ENCODE measurements around the gene SH2D3A. TPM values are rescaled to one million over a fixed set of nuclear protein-coding genes. Genes with fewer than 3 reads are reported as not detected.
"Not testable (repeated sequence)": the region's sequence is repeated elsewhere in the genome, so short reads cannot be mapped to it uniquely, and the experiment has no call there.

Gene SH2D3A
- polyA plus RNA-seq (ENCODE audit: insufficient read length) = 1.2 TPM

DNA sequence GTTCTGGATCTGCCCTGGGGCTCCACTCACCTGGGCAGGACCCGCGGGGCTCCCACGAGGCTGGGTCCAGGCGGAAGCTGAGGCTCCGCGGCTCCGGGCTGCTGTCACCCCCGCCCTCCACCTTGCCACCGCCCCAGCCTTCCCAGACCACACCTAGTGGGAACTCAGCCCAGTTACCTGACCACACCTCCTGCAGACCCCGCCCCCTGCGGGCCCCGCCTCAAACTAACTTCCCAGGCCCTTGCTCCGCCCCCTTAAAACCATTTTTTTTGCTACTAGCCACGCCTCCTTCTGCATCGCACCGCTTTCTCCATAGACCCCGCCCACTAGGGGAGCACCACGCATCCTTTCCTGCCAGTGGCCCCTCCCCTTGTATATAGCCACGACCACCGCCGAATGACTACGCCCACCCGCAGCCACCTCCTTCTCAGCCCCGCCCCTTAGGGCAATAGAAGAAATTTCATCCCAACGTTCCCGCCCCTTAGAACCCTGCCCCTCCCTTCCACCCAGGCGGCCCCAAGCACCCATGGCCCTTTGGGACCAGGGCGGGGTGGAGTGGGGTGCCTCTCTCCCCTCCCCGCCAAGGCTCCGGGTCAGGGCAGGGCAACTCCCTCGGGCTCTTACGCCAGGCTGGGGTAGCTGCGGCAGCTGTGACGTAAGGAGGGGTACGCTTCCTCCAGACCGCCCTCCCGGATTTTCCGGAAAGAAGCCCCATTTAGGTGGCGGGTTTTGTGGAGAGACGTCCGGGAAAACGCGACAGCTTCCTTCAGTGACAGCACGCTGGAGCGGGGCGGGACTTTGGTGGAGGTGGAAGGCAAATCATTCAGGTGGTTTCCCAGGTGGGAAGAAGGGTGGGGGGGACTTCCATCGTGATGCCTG is at the start of gene SH2D3A:
Gene SH2D3A, minus strand, starts transcription at position 79 of the 879 bp plus-strand sequence. CDS start 3,687 bp downstream, outside the sequence.
- DNase-seq (ENCODE audit: low read depth) = no peak

DNA sequence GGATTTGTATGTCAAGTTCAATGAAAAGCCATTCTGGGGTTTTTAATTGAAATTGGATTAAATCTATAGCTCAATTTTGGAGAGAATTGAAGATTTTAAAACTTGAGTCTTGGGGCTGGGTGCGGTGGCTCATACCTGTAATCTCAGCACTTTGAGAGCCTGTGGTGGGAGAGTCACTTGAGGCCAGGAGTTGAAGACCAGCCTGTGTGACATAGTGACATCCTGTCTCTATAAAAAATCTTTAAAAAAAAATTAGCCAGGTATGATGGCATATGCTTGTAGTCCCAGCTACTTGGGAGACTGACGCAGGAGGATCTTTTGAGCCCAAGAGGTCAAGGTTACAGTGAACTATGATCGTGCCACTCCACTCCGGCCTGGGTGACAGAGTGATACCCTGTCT is 46.4 kb upstream of the SH2D3A start:
- no peak for DNase-seq (ENCODE audit: low read depth)

GRCh38 chr19:6812612-6813011 is 45.4 kb upstream of the SH2D3A start:
- no peak for DNase-seq (ENCODE audit: low read depth)

DNA sequence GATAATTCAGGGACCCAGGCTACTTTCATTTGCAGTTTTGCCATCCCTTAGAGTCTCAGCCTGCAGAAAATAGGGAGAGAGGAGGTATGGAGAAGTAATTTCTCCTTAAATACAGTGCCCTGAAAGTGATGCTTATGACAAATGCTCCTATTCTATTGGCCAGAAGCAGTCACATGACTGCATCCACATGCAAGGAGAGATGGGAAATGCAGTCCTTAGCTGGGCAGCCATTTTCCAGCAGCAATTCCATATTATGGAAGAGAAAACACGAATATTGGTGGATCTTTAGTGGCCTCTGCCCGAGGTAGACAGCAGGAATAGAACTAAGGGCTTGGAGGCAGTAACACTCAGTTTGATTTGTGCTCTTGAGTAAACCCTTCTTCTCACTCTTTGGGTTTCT is 44.7 kb upstream of the SH2D3A start:
- DNase-seq (ENCODE audit: low read depth) = no peak

GRCh38 chr19:6811378-6811777 is 44.1 kb upstream of the SH2D3A start:
- no peak for DNase-seq (ENCODE audit: low read depth)

DNA sequence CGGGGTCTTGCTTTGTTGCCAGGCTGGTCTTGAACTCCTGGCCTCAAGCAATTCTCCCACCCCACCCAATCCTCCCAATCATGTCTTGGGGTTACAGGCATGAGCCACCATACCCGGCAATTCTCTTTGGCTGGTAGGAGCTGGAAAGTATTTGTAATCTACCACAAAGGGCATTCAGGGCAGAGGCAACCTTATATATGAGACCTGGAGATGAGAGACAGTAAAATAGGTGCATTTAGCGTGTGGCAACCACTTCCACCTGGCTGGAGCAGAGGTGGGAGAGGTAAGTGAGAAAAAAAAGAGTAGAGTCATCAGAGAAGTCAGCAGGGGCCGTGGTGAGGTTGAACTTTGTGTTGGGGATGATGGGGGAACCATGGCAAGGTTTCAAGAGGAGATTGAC is 42.0 kb upstream of the SH2D3A start:
- no peak for DNase-seq (ENCODE audit: low read depth)

GRCh38 chr19:6808494-6808893 is 41.3 kb upstream of the SH2D3A start:
- DNase-seq (ENCODE audit: low read depth) = no peak

DNA sequence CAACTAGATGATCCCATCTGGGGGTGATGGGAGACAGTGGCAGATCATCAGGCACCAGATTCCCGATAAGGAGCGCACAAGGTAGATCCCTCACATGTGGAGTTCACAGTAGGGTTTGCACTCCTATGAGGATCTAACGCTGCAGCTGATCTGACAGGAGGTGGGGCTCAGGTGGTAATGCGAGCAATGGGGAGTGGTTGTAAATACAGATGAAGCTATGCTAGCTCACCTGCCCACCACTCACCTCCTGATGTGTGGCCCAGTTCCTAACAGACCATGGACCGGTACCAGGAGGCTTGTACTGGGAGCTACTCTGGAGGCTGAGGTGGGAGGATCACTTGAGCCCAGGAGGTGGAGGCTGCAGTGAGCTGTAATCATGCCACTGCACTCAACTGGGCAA is 40.1 kb upstream of the SH2D3A start:
- DNase-seq (ENCODE audit: low read depth) = no peak

GRCh38 chr19:6806488-6806887 is 39.3 kb upstream of the SH2D3A start:
- DNase-seq (ENCODE audit: low read depth) = no peak

- DNase-seq (ENCODE audit: low read depth) = no peak
Observed at GRCh38 chr19:6803036-6803404, 35.8 kb upstream of the SH2D3A start.

DNA sequence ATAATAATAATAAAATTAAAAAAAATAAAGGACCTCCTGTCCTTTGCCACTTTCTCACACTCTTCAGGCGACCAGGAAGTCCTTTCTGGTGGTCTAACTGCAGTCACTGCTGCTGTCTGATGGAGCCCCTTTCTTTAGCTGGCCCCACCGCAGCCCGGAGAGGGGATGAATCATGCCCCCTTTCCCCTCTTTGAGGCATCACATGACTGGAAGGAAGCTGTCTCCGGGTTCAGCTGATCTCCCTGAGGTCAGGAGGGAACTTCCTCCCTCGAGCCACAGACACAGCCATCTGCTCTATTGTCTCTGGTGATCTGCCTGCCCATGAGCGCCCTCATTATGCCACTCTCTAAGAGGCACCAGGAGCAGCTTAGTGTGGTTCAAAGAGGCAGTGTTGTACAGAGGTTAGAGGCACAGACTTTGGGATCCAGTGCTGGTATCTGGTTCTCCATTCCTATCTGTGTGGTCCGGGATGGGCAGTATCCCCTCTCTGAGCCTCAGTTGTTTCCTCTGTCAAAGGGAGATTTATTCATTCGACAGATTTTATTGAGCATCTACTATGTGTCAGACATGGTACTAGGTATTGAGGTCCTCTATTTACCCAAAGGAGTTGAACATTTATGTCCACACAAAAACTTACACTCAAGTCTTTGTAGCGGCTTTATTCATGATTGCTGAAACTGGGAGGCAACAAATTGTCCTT is 35.3 kb upstream of the SH2D3A start:
- no peak for DNase-seq (ENCODE audit: low read depth)

GRCh38 chr19:6801485-6802086 is 34.4 kb upstream of the SH2D3A start:
- no peak for DNase-seq (ENCODE audit: low read depth)

DNA sequence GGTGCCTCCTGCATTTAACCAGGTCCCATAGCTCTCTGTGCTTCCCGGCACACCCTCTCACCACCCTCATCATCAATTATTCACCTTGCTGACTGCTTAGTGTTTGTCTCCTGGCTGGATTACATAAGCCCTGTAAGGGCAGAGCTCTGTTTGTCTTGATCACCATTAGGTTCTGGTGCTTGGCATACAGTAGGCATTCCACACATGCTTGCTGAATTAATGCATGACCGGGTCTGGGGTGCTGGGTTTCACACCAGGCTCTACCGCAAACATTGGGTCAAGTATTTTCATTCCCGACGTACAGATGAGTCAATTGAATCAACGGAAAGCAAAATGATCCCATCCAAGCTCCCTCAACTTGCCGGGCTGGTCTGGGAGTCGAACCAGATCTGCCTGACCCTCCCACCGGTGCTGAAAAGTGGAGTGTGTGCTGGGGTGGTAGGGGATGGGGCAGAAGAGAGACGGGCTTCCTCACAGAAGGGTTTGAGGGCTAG is 33.8 kb upstream of the SH2D3A start:
- DNase-seq (ENCODE audit: low read depth) = no peak

DNA sequence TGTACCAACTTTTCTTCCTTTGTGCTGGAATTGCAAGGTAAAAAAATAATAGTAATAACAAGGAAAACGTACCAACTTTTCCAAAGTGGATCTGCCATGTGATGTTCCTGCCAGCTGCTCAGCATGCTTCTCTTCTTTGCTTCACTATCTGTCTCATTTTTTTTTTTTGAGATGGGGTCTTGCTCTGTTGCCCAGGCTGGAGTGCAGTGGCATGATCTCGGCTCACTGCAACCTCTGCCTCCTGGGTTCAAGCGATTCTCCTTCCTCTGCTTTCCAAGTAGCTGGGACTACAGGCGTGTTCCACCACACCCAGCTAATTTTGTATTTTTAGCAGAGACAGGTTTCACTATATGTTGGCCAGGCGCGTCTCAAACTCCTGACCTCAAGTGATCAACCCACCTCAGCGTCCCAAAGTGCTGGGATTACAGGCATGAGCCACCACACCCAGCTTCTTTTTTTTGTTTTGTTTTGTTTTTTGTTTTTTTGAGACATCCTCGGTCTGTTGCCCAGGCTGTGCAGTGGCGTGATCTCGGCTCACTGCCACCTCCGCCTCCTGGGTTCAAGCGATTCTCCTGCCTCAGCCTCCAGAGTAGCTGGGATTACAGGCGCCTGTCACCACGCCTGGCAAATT is 33.0 kb upstream of the SH2D3A start:
- not testable (repeated sequence) for DNase-seq (ENCODE audit: low read depth)

DNA sequence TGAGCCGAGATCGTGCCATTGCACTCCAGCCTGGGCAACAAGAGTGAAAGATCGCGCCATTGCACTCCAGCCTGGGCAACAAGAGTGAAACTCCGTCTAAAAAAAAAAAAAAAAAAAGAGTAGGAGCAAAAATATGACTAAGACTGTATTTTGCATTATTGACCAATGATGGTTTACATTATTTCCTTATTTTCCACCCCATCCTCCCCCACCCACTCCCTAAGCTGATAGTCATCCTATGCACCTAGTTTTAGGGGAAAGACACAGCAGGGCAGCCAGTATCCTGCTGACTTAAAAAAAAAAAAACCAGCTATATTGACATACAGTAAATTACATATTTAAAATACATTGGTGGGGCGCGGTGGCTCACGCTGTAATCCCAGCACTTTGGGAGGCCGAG is 30.4 kb upstream of the SH2D3A start:
- no peak for DNase-seq (ENCODE audit: low read depth)

GRCh38 chr19:6796278-6796677 is 29.0 kb upstream of the SH2D3A start:
- no peak for DNase-seq (ENCODE audit: low read depth)

DNA sequence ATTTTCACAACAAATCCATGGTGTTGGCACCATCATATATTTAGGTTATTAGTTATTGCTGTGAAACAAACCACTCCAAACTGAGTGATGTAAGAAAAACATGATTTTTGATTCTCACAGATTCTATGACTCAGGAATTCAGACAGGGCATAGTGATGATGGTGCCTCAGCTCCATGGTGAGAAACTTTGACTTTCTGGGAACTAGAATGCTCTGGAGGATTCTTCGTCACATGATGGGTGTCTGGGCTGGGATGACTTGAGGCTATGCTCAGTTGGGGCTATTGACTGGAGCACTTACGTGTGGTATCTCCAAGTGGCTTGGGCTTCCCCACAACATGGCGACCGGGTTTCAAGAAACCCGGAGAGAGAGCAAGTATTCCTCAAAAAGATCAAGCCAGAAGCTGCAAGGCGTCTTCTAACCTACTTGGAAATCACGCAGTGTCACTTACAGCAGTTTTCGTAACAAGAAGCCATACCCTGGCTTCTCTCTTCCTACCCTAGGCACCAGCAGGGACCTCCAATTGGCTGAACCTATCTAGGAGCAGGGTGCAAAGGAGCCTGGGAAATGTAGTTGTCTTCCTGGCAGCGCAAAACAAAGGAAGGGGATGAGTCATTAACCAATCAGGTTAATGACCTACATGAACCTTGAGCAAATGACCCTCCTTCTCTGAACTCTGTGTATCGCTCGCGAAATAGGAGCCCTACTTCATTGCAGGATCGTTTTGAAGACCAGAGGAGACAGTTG is 27.6 kb upstream of the SH2D3A start:
- no peak for DNase-seq (ENCODE audit: low read depth)

- no peak for DNase-seq (ENCODE audit: low read depth)
Observed at GRCh38 chr19:6793973-6794372, 26.7 kb upstream of the SH2D3A start.

- DNase-seq (ENCODE audit: low read depth) = no peak
Observed at GRCh38 chr19:6793411-6793810, 26.2 kb upstream of the SH2D3A start.

DNA sequence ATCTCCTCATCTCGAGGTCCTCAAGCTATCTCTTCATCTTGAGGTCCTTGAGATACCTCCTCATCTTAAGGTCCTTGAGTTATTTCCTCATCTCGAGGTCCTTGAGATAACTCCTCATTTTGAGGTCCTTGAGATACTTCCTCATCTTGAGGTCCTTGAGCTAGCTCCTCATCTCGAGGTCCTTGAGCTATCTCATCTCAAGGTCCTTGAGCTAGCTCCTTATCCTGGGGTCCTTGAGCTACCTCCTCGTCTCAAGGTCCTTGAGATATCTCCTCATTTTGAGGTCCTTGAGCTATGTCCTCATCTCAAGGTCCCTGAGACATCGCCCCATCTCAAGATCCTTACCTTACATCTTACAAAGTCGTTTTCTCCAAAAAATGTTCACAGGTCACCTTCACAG is 24.0 kb upstream of the SH2D3A start:
- DNase-seq (ENCODE audit: low read depth) = no peak
